GM23338 (cell line): ENCODE measurements around the gene ZFAND6.

Experiments
- CREB1 ChIP-seq: fragments of 250-450 bp; sonication (Bioruptor Pico); IDR thresholded peaks from 2 replicates; pipeline ENCODE4 v1.5.0; 2020; ENCODE audit warnings: low read depth, mild to moderate bottlenecking, moderate library complexity
- EZH2 ChIP-seq: fragments of 200-600 bp; sonication (generic); IDR thresholded peaks from one replicate; pipeline ENCODE4 v1.8.0; 2017; ENCODE audit warnings: antibody characterized with exemption, mild to moderate bottlenecking, low read depth; ENCODE audit not compliant: unreplicated experiment
- EZH2phosphoT487 ChIP-seq: fragments of 200-600 bp; sonication (generic); IDR thresholded peaks from one replicate; pipeline ENCODE4 v1.8.1; 2018; ENCODE audit warnings: antibody characterized with exemption; ENCODE audit not compliant: unreplicated experiment
- JUNB ChIP-seq: IDR thresholded peaks from one replicate; pipeline ENCODE4 v1.6.1; 2016; ENCODE audit warnings: antibody characterized with exemption; ENCODE audit not compliant: unreplicated experiment
- NANOG ChIP-seq: IDR thresholded peaks from 2 replicates; pipeline ENCODE4 v1.6.1; 2016; ENCODE audit warnings: antibody characterized with exemption, borderline replicate concordance
- POLR2AphosphoS5 ChIP-seq: IDR thresholded peaks from 2 replicates; pipeline ENCODE4 v1.6.1; 2016; ENCODE audit warnings: antibody characterized with exemption, low read depth
- TF ChIP-seq, protein P1 (sequence below), 2 experiments: fragments of 200-600 bp in 1 of 2; sonication (generic) in 1 of 2; conservative IDR thresholded peaks; 2 replicates each; pipeline versions ENCODE4 v1.5.1 to v1.6.1; 2016 to 2017; ENCODE audit warnings: antibody characterized with exemption in 2 of 2, low read depth in 2 of 2, mild to moderate bottlenecking in 2 of 2, moderate library complexity in 1 of 2
- TF ChIP-seq, protein P2 (sequence below): IDR thresholded peaks from one replicate; pipeline ENCODE4 v1.6.1; 2018; ENCODE audit warnings: antibody characterized with exemption; ENCODE audit not compliant: unreplicated experiment

- TF ChIP-seq, protein P1, sequence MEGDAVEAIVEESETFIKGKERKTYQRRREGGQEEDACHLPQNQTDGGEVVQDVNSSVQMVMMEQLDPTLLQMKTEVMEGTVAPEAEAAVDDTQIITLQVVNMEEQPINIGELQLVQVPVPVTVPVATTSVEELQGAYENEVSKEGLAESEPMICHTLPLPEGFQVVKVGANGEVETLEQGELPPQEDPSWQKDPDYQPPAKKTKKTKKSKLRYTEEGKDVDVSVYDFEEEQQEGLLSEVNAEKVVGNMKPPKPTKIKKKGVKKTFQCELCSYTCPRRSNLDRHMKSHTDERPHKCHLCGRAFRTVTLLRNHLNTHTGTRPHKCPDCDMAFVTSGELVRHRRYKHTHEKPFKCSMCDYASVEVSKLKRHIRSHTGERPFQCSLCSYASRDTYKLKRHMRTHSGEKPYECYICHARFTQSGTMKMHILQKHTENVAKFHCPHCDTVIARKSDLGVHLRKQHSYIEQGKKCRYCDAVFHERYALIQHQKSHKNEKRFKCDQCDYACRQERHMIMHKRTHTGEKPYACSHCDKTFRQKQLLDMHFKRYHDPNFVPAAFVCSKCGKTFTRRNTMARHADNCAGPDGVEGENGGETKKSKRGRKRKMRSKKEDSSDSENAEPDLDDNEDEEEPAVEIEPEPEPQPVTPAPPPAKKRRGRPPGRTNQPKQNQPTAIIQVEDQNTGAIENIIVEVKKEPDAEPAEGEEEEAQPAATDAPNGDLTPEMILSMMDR (conservative IDR thresholded peaks at IDR 0.05; ENCODE audit: low read depth in 2 of 2), result no peak
- TF ChIP-seq POLR2AphosphoS5, result no peak
- TF ChIP-seq EZH2phosphoT487, result no peak
- TF ChIP-seq, protein P2, sequence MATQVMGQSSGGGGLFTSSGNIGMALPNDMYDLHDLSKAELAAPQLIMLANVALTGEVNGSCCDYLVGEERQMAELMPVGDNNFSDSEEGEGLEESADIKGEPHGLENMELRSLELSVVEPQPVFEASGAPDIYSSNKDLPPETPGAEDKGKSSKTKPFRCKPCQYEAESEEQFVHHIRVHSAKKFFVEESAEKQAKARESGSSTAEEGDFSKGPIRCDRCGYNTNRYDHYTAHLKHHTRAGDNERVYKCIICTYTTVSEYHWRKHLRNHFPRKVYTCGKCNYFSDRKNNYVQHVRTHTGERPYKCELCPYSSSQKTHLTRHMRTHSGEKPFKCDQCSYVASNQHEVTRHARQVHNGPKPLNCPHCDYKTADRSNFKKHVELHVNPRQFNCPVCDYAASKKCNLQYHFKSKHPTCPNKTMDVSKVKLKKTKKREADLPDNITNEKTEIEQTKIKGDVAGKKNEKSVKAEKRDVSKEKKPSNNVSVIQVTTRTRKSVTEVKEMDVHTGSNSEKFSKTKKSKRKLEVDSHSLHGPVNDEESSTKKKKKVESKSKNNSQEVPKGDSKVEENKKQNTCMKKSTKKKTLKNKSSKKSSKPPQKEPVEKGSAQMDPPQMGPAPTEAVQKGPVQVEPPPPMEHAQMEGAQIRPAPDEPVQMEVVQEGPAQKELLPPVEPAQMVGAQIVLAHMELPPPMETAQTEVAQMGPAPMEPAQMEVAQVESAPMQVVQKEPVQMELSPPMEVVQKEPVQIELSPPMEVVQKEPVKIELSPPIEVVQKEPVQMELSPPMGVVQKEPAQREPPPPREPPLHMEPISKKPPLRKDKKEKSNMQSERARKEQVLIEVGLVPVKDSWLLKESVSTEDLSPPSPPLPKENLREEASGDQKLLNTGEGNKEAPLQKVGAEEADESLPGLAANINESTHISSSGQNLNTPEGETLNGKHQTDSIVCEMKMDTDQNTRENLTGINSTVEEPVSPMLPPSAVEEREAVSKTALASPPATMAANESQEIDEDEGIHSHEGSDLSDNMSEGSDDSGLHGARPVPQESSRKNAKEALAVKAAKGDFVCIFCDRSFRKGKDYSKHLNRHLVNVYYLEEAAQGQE, result no peak
- TF ChIP-seq JUNB, result no peak
- no peak for TF ChIP-seq EZH2
- TF ChIP-seq NANOG, result no peak
- TF ChIP-seq CREB1, result no peak
Measured at GRCh38 chr15:80049046-80049445, 10.4 kb upstream of the ZFAND6 start.
